T-helper 2 cell (primary cell): Measurements from ENCODE around the gene MAP1B.
"Not testable (repeated sequence)": the region's sequence is repeated elsewhere in the genome, so short reads cannot be mapped to it uniquely, and the experiment has no call there.

ENCODE experiments used
- DNase-seq, 5 experiments: peaks; one replicate each; pipeline versions ENCODE4 v3.0.0 to v3.0.0-alpha.2; 2012 to 2022
- total RNA-seq, 2 donors: gene quantifications; one replicate each; lab custom pipeline; 2026; lab: John Stamatoyannopoulos, UW

Gene MAP1B
- total RNA-seq = 0 to 1.2 reads per million in 2 donors

DNA sequence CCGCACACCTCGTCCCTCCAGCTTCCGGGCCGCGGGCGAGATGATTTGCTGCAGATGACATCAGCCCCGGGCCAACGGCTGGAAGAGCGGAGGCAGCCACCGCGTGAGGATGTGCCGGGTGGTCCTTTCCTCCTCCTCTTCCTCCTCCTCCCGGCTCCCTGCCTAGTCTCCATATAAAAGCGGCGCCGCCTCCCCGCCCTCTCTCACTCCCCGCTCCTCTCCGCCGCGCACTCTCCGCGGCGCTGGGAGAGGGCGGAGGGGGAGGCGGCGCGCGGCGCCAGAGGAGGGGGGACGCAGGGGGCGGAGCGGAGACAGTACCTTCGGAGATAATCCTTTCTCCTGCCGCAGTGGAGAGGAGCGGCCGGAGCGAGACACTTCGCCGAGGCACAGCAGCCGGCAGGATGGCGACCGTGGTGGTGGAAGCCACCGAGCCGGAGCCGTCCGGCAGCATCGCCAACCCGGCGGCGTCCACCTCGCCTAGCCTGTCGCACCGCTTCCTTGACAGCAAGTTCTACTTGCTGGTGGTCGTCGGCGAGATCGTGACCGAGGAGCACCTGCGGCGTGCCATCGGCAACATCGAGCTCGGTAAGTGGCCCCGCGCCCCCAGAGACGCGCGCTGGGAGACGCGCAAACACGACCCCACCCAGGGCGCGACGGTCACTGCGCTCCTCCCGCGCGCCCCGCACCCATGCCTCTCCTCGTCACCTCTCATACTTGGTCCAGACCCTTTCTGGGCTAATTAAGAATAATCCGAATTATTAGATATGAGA is at the start of gene MAP1B:
Gene MAP1B (plus strand): TSS at position 345 of the 770 bp plus-strand sequence. CDS start 57 bp downstream, at position 402.
- no peak for DNase-seq

DNA sequence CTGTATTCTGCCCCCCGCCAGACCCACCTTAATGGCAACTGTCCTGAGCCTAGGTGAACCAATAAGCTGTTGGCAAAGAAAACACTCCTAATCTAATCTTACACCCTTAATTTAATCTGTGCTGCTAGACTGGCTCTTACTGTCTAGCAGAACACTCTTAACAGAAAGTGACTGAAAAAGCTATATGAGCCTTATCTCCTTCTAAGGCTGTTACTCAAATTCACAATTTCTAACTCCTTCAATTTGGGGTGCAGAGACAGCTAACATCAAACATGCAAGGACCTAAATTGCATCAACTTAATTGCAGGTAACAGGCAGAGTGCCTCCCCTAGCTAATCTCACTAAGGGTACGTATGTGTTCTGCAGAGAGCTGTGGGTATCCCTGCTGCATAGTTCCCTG is 49.5 kb upstream of the MAP1B start:
- DNase-seq = no peak

DNA sequence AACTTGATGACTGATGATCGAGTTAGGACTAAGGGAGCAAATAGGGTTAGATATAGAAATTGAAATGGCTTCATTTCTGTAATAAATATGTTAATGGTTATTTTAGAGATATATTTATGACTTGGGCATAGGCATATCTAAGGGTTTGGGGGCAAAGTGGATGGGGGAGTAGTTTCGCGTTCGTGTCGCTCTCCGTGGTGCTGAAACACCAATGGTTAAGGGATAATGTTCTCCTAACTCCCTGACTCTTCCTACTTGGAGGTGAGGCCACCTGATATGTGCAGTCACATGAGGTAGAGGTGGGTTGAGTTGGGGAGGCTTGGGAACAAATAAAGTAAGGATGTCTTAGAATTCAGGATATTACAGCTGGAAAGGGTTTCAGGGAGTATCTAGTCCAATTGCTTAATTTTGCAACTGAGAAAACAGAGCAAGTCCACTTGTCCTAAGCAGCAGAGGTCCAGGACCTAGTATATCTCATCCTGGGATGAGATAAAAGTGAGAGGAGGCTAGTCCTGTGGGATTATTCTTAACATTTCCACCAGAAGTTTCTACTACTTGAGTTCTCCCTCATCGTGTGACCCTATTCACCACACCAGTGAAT is 44.0 kb upstream of the MAP1B start:
- DNase-seq = peak in 1 of 5 experiments; percentile 7

DNA sequence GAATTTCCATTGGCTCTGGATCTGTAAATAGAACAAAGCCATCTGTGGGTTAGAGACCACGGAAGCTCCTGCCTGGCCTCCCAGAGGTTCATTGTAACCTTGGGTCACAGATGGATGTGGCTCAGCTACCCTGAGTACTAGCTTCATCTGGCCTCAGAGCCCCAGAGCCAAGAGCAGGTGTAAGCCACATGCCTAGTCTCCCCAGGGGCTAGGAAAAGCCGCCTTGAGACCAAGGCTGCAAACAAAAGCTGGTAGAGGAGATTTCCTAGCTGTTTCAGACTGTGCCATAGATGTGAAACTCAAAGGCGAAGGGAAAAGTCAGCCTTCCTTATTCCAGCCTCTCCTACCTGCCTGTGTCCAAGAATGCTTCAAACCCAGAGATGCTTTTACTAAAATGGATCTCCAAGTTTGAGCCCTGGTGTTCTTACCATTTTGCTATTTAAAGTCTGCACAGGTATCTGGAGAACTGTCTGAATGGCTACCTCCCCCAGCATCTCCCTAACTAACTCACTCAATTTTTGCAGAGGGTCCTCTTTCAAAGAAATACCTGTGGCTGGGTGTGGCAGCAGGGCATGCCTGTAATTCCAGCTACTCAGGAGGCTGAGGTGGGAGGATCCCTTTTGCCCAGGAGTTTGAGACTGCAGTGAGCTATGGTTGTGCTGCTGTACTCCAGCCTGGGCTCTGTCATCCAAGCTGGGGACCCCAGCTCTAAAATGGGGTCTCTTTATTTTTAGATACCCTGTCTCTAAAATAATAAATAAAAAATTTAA is 42.3 kb upstream of the MAP1B start:
- DNase-seq = no peak

DNA sequence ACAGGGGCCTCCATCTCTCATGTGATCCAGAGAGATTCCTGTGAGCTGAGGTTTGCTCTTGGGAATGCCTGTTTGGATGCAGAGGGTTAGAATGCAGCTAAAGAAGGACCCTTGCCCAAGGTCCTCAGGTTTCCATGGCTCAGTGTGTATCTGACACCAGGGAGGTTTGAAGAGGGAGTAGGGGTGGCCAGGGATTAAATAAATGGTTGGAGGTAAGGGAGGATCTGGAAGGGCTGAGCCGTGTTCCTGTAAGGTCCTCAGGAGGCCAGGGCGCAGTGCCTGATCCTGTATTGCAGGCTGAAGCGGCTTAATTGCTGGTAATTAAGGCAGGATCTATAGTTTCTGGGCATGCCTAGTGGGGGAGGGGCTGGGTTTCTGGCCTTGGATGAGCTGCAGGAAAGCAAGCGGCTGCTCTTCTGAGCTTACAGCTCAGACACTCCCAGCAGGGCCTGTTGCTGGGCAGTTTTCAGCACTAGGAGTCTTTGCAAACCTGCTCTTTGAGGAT is 41.5 kb upstream of the MAP1B start:
- no peak for DNase-seq

DNA sequence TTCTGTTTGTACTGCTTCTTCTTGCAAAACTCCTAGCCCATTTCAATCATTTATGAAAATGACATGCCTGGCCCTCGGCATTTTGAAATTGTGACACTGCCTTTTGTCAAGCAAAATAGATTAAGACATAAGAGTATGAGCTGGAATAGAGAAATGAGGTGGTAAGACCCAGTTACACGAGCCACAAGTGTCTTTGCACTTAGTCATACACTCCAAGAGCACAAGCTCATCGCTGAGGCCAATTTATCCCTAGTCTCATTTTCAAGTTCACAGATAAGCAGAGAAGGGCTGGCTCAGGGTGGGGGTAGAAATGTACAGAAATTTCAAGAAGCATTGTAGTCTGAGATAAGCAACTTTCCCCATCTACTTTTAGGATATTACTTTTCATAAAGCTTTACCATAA is 40.6 kb upstream of the MAP1B start:
- no peak for DNase-seq

DNA sequence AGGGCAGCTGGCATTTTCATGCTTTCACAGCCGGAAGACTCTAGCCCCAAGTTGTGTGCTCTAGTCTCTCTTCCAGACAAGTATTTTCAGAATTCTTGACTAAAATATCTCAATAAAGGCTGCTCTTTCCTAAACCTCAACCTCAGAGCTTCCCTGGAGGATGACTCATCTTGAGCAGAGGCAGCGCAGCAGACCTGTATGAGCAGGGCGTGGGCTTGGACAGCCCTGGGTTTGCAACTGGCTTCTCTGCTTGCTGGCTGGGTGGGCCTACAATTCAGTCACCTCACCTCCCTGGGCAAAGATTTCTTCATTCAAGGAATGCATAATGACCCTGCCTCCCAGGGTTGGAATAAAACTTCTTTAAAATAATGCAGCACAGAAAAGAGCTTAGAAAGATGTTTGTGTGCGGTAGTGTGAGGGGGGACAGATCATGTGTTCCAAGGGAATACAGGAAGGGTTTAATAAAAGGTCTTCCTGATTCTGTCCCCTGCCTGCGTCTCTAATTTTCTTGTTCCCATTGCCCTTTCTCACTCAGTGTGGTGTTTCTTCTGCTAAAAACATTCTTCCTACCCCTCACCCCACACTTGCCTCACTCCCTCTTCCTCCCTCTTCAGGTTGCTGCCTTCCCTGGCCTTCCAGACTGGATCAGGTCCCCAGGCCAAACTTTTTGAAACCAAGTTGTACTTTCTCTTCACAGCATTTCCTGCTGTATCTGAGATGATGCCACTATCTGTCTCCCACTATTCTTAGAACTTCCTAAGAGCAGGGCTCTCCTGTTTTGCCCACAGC is 39.4 kb upstream of the MAP1B start:
- DNase-seq = no peak

DNA sequence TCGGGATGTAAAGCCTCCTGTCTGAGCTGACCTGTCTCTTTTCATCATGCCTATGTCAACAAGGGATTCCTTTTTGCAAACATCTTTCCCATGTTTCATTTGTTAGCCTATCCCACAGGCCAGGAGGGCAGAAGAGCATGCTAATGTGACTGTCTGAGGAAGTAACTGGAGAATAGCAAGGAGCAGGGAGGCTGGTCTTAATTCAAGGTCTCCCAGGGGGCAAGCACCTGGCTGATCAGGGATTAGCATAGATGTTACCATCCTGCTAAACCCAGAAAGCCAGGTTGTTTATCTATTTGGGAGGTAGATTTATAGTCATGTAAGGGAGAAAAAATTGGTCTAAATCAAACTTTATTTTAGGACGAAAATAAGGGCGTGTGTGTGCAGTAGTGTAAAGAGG is 36.7 kb upstream of the MAP1B start:
- no peak for DNase-seq

DNA sequence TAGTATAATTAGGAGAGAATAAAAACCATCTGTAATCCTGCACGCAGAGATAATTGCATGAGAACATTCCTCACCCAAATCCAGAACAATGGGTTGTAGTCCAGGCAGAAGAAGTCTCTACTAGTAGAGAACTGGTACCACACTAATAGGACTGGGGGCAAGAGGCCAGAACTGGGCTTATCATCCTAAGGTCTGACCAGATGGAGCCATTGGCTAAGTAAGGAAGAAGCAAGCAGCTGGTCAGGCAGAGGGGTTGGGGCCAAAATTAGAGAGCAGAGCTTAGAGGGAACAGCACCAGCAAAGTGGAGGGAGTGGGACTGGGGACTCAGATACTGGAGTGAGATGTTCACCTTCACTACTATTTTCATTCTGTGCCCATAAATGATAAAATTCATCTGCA is 35.4 kb upstream of the MAP1B start:
- no peak for DNase-seq

DNA sequence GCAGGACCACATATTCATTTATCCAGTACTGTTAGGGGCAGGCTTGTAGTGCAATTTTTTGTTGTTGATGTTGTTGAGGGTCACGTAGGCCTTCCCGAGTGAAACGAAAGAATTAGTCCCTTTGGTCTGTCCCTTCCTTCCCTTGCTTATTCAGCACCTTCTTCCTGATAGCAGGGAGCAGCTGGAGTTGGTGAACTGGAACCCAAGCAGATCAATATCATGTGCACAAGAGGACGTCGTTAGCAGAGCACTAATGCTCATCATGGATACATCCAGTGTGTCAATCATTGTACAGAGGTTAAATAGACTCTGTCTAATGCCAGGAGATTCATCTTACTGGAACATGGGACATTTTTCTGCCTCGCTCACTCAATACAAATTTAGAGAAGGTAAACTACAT is 33.0 kb upstream of the MAP1B start:
- DNase-seq = no peak

DNA sequence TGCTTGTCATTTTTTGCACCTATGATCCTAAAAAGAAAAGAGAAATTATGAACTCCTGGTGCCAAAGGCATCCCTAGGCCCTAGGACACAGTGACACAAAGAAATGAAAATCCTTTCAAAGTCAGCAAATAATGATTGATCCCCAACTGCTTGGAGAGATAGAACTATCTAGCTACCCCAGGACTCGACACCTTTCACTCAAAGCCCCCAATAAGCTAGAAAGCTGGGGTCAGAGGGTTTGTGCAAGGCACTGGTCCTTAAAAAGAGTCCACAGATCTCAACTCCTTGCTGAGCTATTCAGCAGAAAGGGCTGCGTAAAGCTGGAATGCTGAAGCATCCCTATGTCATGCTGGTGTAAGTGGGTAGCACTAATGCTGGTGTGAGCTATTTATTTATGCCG is 31.8 kb upstream of the MAP1B start:
- no peak for DNase-seq

DNA sequence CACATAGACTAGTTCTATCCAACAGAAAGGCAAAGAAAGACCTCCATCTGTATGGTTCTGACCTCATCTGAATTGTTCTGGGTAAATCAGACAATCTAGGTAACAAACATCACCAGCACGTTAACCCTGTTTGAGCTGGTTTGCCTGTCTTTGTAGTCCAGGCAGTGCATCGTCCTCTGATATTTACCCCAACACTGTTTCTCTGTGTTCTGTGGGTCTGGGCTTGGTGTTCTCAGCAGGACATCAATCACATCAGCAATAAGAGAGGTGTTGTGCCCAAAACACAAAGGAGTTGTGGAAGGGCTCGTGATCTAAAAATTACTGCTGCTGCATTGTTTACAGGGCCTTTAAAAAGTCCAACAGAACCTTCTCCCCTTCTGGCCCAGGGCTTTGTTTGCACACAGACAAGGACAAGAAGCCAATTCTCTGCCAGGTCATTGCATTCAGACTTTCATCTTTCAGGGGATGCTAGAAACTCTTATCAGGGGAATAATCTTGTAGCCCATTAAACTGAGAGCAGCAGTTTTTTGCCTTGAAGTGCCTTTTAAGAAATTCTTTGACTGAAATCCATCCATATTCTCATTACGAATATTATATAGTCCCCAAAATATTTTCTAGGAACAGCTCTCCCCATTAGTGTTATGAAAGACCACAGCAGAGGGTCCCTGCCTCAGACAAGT is 30.5 kb upstream of the MAP1B start:
- DNase-seq = no peak

DNA sequence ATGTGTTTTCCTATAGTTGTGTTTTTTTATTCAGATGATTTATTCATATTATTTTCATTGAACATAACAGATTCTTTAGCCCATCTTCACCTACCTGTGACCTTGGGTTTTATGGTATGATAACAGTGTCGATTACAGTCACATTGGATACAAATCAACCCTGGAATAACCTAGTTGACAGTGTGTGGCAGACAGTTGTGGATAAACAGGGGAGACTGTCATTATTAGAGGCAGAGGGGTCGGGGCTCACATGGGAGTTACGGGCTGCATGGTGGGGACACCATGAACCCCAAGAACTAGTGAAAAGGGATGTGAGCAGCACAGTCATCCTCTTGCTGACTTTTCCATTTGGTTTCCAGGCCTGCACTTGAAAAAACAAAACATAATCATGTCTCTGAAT is 29.9 kb upstream of the MAP1B start:
- no peak for DNase-seq

DNA sequence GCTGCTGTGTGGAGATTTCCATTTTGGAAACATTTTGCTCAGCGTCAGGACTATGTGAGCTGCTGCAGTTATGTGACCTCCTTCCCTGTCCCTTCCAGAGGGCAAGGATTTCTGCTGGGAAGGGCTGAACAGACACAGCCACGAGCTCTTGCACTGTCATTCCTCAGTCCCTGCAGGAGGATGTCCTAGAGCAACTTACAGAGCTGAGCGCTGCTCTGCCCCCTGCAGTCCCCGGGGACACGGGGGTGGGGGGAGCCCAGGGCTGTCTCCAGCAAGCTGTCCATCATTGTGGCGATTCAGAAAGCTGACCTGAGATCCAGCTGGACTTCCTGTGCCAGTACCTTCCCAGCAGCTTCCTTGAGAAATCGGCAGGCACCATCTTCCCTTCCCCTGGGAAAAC is 28.0 kb upstream of the MAP1B start:
- no peak for DNase-seq

DNA sequence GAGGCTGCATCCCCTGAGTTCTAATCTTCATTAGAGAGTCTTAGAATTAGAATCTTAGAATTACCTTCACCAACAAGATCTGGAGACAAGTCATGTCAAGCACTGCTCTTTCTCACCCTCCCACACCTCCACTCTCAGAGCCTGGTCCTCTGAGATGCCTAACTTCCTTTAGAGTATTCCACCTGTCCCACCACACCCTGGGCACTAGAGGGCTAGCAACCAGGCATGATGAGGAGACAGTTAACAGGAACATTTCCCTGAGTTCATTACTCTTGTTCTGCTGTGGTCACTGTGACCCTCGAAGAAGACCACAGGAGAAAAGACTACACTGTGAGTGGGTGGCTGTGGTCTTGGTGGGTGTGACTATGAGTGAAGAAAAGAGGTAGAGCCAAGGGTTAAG is 25.2 kb upstream of the MAP1B start:
- DNase-seq = no peak

DNA sequence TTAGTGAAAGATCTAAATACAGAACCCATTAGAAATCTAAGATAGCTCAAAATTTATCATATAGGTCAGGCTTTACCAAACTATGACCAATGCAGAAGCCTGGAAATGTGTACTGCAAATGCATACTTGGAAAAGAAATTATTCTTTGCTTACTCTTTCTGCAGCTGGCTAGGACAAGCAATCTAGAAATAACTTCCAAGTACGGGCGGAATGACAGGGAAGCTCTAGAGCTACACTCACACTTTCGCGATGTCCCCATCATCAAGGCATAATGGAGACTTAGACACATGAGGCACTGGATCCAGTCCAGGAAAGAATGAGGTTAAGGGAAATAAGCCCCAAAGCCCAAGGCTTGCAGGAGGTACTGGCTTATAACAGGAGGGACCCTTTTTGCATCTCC is 22.4 kb upstream of the MAP1B start:
- no peak for DNase-seq

DNA sequence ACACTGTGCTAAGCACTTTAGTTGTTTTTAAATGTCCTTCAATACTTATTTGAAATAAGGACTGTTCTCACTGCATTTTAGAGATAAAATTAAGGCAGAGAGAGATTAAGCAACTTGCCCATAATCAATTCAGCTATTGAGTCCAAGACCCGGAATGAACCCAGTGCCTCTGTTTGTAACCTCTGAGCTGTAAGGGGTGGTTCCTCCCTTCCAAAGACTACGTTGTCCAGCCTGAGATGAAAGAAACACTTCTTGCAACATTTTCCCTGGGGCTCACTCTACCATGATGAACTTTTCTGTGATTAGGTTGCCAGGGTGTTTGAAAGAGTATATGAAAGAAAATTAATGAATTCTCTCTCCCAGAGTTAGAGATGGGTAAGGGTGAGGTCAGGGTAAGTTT is 22.0 kb upstream of the MAP1B start:
- DNase-seq = no peak

DNA sequence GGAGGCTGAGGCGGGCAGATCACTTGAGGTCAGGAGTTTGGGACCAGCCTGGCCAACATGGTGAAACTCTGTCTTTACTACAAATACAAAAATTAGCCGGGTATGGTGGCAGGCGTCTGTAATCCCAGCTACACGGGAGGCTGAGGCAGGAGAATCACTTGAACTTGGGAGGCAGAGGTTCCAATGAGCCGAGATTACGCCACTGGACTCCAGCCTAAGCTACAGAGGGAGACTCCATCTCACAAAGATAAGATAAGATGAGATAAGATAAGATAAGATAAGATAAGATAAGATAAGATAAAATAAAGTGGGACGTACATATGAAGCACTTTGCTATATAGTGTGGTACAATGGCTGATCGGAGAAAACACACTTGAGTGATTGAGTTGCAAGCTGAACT is 17.6 kb upstream of the MAP1B start:
- not testable (repeated sequence) for DNase-seq

DNA sequence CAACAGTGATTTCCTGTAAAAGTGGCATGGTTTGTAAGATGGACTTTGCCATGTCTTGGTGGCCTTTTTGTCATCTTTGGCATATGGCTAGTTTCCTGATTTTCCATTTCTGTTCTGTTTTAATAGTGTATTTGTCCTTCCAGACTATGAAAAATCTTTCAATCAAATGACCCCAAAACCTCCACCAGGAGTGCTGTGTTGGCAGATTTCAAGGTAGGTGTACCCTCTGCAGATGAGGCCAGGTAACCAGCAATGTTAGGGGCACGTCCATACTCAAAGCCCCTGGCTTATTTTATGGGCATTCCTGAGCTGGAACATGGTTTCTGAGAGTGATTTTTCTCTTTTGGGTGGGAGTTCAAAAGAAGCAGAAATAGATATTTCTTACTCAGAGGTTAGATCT is 15.2 kb upstream of the MAP1B start:
- DNase-seq = no peak

DNA sequence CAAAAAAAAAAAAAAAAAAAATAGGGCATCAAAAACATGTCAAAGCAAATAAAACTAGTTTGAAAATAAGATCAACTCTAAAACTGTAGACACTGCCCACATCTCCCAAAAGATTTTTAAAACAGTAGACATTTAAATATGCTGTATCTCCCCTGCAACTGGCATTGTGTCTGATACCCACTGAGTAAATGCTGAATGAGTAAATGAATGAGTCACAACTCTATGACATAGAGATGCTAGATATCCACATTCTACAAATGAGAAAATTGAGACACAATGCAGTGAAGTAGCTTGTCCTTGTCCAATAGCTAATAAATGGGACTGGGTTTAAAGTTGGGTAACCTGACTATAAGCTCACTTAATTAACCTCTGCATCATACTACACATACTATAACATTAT is 14.1 kb upstream of the MAP1B start:
- DNase-seq = no peak

DNA sequence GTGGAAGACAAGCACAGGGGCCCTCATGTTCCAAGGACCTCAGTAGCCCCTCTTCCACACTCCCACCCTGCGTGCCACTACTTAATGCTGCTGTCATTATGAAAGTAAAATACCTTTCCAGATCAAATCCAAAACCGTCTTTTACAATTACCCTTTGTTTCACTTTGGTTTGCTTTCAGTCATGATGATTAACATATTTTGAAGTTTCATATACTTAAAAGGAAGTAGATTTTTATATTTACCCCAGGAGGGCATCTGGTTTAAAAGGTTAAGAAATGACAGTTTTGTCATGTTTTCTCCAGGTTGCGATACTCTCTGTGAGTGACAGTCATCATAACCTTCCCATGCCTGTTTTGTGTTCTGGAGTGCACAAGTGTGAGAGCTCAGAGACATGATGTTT is 13.5 kb upstream of the MAP1B start:
- DNase-seq = no peak

DNA sequence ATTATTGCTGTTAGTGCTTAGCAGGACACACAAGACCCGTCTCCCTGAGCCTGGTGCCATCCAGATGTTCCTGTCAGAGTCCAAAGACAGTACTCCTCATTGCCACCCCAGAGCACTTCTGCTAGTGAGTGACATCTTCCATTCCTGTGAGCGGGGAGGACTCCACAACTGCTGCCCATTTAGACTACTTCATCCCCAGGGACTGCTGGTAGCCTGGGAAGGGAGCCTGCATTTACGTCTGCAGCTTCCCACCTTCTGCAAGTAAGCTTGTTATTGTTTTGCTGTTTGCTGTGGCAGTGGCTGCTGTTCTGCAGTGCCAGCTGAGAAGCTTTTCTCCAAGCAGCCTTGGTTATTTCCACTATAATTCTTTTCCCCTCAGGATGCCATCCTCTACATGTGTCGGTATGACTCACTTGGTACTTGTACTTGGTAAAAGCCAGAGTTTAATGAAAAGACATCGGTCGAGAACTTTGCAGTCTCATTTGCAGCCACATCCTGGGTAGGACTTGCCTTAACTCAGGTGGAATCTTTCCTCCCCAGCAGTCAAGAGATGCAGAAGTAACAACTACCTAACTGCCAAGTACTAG is 10.6 kb upstream of the MAP1B start:
- DNase-seq = no peak
